ENCODE measurements around the gene ATRIP.

Gene ATRIP

GRCh38 chr3:48420561-48420960, 26.0 kb upstream of the ATRIP start:
- TF ChIP-seq CTCF (IDR thresholded peaks at IDR 0.05; ENCODE audit: extremely low read depth, missing control alignments), result no peak

GRCh38 chr3:48422272-48422671, 24.3 kb upstream of the ATRIP start:
- peak; percentile 39 for DNase-seq (ENCODE audit: low spot score)
- no peak for TF ChIP-seq CTCF (IDR thresholded peaks at IDR 0.05; ENCODE audit: extremely low read depth, missing control alignments)

More at GRCh38 chr3:48420561-48420960, 26.0 kb upstream of the ATRIP start:
- no peak for DNase-seq (ENCODE audit: low spot score)

GRCh38 chr3:48422681-48423080, 23.9 kb upstream of the ATRIP start:
- no peak for DNase-seq (ENCODE audit: low spot score)
- TF ChIP-seq CTCF (IDR thresholded peaks at IDR 0.05; ENCODE audit: extremely low read depth, missing control alignments), result no peak

GRCh38 chr3:48423241-48423882, 23.2 kb upstream of the ATRIP start:
- no peak for DNase-seq (ENCODE audit: low spot score)
- TF ChIP-seq CTCF (IDR thresholded peaks at IDR 0.05; ENCODE audit: extremely low read depth, missing control alignments), result no peak

- no peak for TF ChIP-seq CTCF (IDR thresholded peaks at IDR 0.05; ENCODE audit: extremely low read depth, missing control alignments)
- no peak for DNase-seq (ENCODE audit: low spot score)
These were observed 22.4 kb upstream of the ATRIP start for GRCh38 chr3:48423883-48424695.

- no peak for DNase-seq (ENCODE audit: low spot score)
- TF ChIP-seq CTCF (IDR thresholded peaks at IDR 0.05; ENCODE audit: extremely low read depth, missing control alignments), result no peak
These were observed 21.2 kb upstream of the ATRIP start for GRCh38 chr3:48425281-48425812.

- TF ChIP-seq CTCF (IDR thresholded peaks at IDR 0.05; ENCODE audit: extremely low read depth, missing control alignments), result no peak
- peak; percentile 20 for DNase-seq (ENCODE audit: low spot score)
These were observed 20.1 kb upstream of the ATRIP start for GRCh38 chr3:48426401-48426909.
